CD14-positive monocyte (primary cell): ENCODE results near the gene PARP14. TPM values are rescaled to one million over a fixed set of nuclear protein-coding genes. Genes with fewer than 3 reads are reported as not detected.

Experiments
- DNase-seq, 3 donors: peaks; one replicate each; pipeline ENCODE4 v3.0.0-alpha.2; 2011 to 2022
- H2AFZ ChIP-seq: 2 replicates; pipeline ENCODE4 v1.6.0; 2012; ENCODE audit warnings: mild to moderate bottlenecking, low read depth, low read length, inconsistent platforms; ENCODE audit not compliant: insufficient read depth, poor library complexity, severe bottlenecking
- H3K27ac ChIP-seq, 2 donors: 1 replicate in 1 of 2; 2 replicates in 1 of 2; pipeline ENCODE4 v1.5.1; 2012 to 2013; ENCODE audit warnings: low read length in 2 of 2, control low read depth in 1 of 2, inconsistent platforms in 1 of 2, low read depth in 1 of 2, mild to moderate bottlenecking in 1 of 2
- H3K27me3 ChIP-seq, 2 donors: one replicate each; pipeline versions ENCODE4 v1.6.0 to v1.6.1; 2011 to 2013; ENCODE audit warnings: low read length in 2 of 2; ENCODE audit not compliant: control insufficient read depth in 2 of 2, insufficient read depth in 2 of 2
- H3K36me3 ChIP-seq, 2 donors: replicated peaks in 1 of 2; 1 replicate in 1 of 2; 2 replicates in 1 of 2; pipeline versions ENCODE4 v1.5.1 to v1.6.1; 2012 to 2013; ENCODE audit warnings: low read length in 2 of 2, control low read depth in 1 of 2, inconsistent platforms in 1 of 2, mild to moderate bottlenecking in 1 of 2; ENCODE audit not compliant: insufficient read depth in 2 of 2, control insufficient read depth in 1 of 2
- H3K4me1 ChIP-seq, 2 donors: 1 replicate in 1 of 2; 2 replicates in 1 of 2; pipeline versions ENCODE4 v1.5.1 to v1.6.1; 2012 to 2013; ENCODE audit warnings: low read length in 2 of 2, control low read depth in 1 of 2, inconsistent platforms in 1 of 2, mild to moderate bottlenecking in 1 of 2, moderate library complexity in 1 of 2; ENCODE audit not compliant: insufficient read depth in 2 of 2, control insufficient read depth in 1 of 2
- H3K4me2 ChIP-seq: replicated peaks from 2 replicates; pipeline ENCODE3; 2012; ENCODE audit warnings: low read length, moderate library complexity, mild to moderate bottlenecking; ENCODE audit not compliant: poor library complexity, severe bottlenecking; ENCODE audit errors: extremely low read depth
- H3K4me3 ChIP-seq, 3 experiments: fragments of 200-600 bp in 1 of 3; sonication (generic) in 1 of 3; replicated peaks in 1 of 3; 1 replicate in 2 of 3; 2 replicates in 1 of 3; pipeline ENCODE4 v1.5.1; 2011 to 2013; ENCODE audit warnings: low read length in 3 of 3, mild to moderate bottlenecking in 3 of 3, control low read depth in 2 of 3, low read depth in 2 of 3, inconsistent platforms in 1 of 3, moderate library complexity in 1 of 3
- H3K79me2 ChIP-seq: 2 replicates; pipeline ENCODE4 v1.6.0; 2012; ENCODE audit warnings: mild to moderate bottlenecking, control low read depth, inconsistent platforms, low read length, moderate library complexity; ENCODE audit not compliant: insufficient read depth
- H3K9ac ChIP-seq: 2 replicates; pipeline ENCODE4 v1.6.0; 2017; ENCODE audit warnings: low read length, mild to moderate bottlenecking; ENCODE audit not compliant: insufficient read depth, poor library complexity, severe bottlenecking
- H3K9me3 ChIP-seq, 2 donors: replicated peaks in 1 of 2; 1 replicate in 1 of 2; 2 replicates in 1 of 2; pipeline versions ENCODE4 v1.5.1 to v1.6.1; 2012 to 2013; ENCODE audit warnings: low read length in 2 of 2, control low read depth in 1 of 2; ENCODE audit not compliant: control insufficient read depth in 1 of 2, insufficient read depth in 1 of 2
- H4K20me1 ChIP-seq: 2 replicates; pipeline ENCODE4 v1.6.0; 2012; ENCODE audit warnings: mild to moderate bottlenecking, low read length, control low read depth, moderate library complexity; ENCODE audit not compliant: insufficient read depth
- H3K27ac Mint-ChIP-seq, 7 donors: one replicate each; pipeline ENCODE4 v1.8.0; 2020; ENCODE audit warnings: mild to moderate bottlenecking in 7 of 7, mixed read lengths in 7 of 7, moderate library complexity in 6 of 7, inconsistent platforms in 2 of 7
- H3K27me3 Mint-ChIP-seq, 3 donors: one replicate each; pipeline ENCODE4 v1.8.0; 2021 to 2022; ENCODE audit warnings: low read depth in 3 of 3, mild to moderate bottlenecking in 3 of 3, mixed read lengths in 3 of 3, moderate library complexity in 3 of 3, inconsistent platforms in 1 of 3
- H3K36me3 Mint-ChIP-seq, 2 donors: one replicate each; pipeline ENCODE4 v1.8.0; 2020; ENCODE audit warnings: mixed read lengths in 2 of 2, inconsistent platforms in 1 of 2, mild to moderate bottlenecking in 1 of 2
- H3K4me1 Mint-ChIP-seq: one replicate; pipeline ENCODE4 v1.8.0; 2020; ENCODE audit warnings: mild to moderate bottlenecking, mixed read lengths
- H3K4me3 Mint-ChIP-seq, 2 donors: one replicate each; pipeline ENCODE4 v1.8.0; 2020; ENCODE audit warnings: mild to moderate bottlenecking in 2 of 2, mixed read lengths in 2 of 2, moderate library complexity in 1 of 2
- H3K9me3 Mint-ChIP-seq, 7 donors: one replicate each; pipeline ENCODE4 v1.8.0; 2020 to 2022; ENCODE audit warnings: mixed read lengths in 7 of 7, mild to moderate bottlenecking in 6 of 7, moderate library complexity in 6 of 7, inconsistent platforms in 2 of 7
- CTCF ChIP-seq: fragments of 200-600 bp; IDR thresholded peaks from one replicate; pipeline ENCODE4 v1.8.0; 2022; ENCODE audit warnings: antibody characterized with exemption, mild to moderate bottlenecking
- WGBS: methylation state at CpG from one replicate; pipeline ENCODE4 v1.1.5; 2013; ENCODE audit warnings: missing lambda C conversion rate; ENCODE audit not compliant: insufficient coverage; 5-methylcytosine and 5-hydroxymethylcytosine counted together
- intact Hi-C, 2 donors: fragments of 100-400 bp; cut with micrococcal nuclease; formaldehyde crosslinking; loops; one replicate each; pipeline versions ENCODE4 v1.15.0 to v1.15.1; 2023
- polyA plus RNA-seq, 3 donors: library from polyadenylated mRNA; depleted of rRNA in 1 of 3; unstranded in 2 of 3; stranded (reverse) in 1 of 3; fragments of 300-500 nt in 2 of 3; fragments of >200 nt in 1 of 3; fragmentation: Illumina TruSeq in 2 of 3; gene quantifications; 1 replicate in 2 of 3; 2 replicates in 1 of 3; pipeline ENCODE4 v1.2.3, GENCODE V29; 2012 to 2021

The PARP14 gene
- polyA plus RNA-seq, 3 donors = 22.1 to 68.8 (median 26.9) TPM

GRCh38 chr3:122679882-122680474 lies 661 bp upstream of the PARP14 start:
- WGBS = 62% methylated on average over 6 of the region's 10 CpGs
- intact Hi-C loops = loop anchor here (2.0 to 10.0 kb wide), 5 partner anchors 115 to 1135 kb away; partner anchors contain the start of genes DTX3L (in 1 of the 2), FAM162A (in 1 of the 2), MIX23 (in 1 of the 2) and PARP9 (in 1 of the 2)

More at GRCh38 chr3:122679882-122680474, 661 bp upstream of the PARP14 start:
- peak overlapping the region; percentile 90 to 98 (median 96) for H3K27ac Mint-ChIP-seq
- peaks cover 55% of the 10 kb centered on the region for H3K4me1 Mint-ChIP-seq
- Histone ChIP-seq H2AFZ (peak overlapping the region; percentile 98), H3K4me1 (peaks cover 48 to 52% of the 10 kb centered on the region in 2 donors), H3K9me3 (no peaks in the 10 kb centered on the region), H3K36me3 (peaks cover 0 to under 1% of the 10 kb centered on the region in 2 donors), H4K20me1 (peaks cover 27% of the 10 kb centered on the region), H3K4me2 (peak overlapping the region; percentile 79), H3K27me3 (no peaks in the 10 kb centered on the region), H3K4me3 (peak overlapping the region; percentile 78 to 97 (median 88)), H3K79me2 (peaks cover 46% of the 10 kb centered on the region), H3K27ac (peak overlapping the region; percentile 89 to 96), H3K9ac (peak overlapping the region; percentile 89)
- H3K4me3 Mint-ChIP-seq = peak overlapping the region; percentile 83 to 92
- no peak for DNase-seq
- H3K27me3 Mint-ChIP-seq = no peaks in the 10 kb centered on the region
- peaks cover 0 to 5% (median 4%) of the 10 kb centered on the region in 7 donors for H3K9me3 Mint-ChIP-seq
- H3K36me3 Mint-ChIP-seq = peaks cover 9 to 11% of the 10 kb centered on the region in 2 donors
- TF ChIP-seq CTCF = no peak
